Measurements from ENCODE around the gene ZMIZ1. TPM values are rescaled to one million over a fixed set of nuclear protein-coding genes. Genes with fewer than 3 reads are reported as not detected.

Gene ZMIZ1
- total RNA-seq, 1 donor = 23.3 TPM

DNA sequence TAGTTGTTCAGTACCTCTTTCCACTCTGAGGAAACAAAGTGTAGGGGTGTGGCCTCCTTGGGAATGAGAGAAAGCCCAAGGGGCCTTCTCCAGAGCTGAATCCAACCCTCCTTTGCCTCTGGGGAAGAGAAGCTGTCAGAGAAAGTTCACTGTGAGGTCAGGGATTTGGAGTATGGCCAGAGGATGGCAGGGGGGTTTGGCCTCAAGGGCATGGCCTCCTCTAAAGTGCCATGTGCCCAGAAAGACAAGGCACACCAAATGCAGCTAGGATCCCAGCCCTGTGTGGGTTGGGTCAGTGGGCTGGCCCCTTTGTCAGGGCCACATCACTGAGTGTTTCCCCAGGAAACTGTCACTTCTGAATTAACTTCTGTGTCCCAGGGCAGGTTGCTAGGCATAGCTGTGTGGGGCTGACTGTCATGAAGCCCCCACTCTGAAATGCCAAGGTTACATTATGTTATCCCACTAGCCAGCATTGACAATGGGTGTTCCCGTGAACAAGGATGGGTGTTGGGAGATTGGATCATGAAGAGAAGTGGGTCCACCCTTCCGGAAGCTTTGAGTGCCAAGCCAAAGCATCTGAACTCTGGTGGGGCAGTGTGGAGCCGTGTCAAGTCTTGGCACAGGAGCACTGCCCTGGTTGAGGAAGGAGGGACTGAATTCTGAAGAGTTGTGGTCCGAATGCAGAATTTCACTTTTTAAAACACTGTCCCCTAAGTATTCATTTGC is 123.3 kb downstream of the ZMIZ1 start:
- no peak overlapping the region for H3K4me3 ChIP-seq (ENCODE audit: low read depth, low read length)
- TF ChIP-seq CTCF (IDR thresholded peaks at IDR 0.05; ENCODE audit: insufficient read depth, low read depth, low read length) = no peak
- no peak for DNase-seq (ENCODE audit: low read depth)

DNA sequence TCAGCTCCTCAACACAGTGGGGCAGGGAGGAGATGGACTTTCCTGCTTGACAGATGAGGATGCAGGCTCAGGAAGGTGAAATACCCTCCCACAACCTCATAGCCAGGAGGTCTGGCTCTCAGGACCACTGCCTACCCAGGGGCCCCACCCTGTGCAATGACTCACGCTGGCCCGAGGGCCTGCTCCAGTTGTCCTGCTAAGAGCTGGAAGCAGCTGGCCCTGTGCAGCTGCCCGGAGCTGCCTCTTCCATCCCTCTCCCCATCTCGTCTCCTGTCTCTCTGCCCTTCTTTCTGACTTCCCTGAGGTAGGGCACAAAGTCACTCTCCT is 123.9 kb downstream of the ZMIZ1 start:
- peak; percentile 64 for DNase-seq (ENCODE audit: low read depth)
- H3K4me3 ChIP-seq (ENCODE audit: low read depth, low read length) = no peak overlapping the region
- TF ChIP-seq CTCF (IDR thresholded peaks at IDR 0.05; ENCODE audit: insufficient read depth, low read depth, low read length) = no peak

- no peak for TF ChIP-seq CTCF (IDR thresholded peaks at IDR 0.05; ENCODE audit: insufficient read depth, low read depth, low read length)
- no peak overlapping the region for H3K4me3 ChIP-seq (ENCODE audit: low read depth, low read length)
- DNase-seq (ENCODE audit: low read depth) = no peak
These were observed 125.1 kb downstream of the ZMIZ1 start for GRCh38 chr10:79193694-79194382.

GRCh38 chr10:79195091-79195923 is 126.5 kb downstream of the ZMIZ1 start:
- peak; percentile 86 for TF ChIP-seq CTCF (IDR thresholded peaks at IDR 0.05; ENCODE audit: insufficient read depth, low read depth, low read length)
- H3K4me3 ChIP-seq (ENCODE audit: low read depth, low read length) = no peak overlapping the region
- peak; percentile 91 for DNase-seq (ENCODE audit: low read depth)

DNA sequence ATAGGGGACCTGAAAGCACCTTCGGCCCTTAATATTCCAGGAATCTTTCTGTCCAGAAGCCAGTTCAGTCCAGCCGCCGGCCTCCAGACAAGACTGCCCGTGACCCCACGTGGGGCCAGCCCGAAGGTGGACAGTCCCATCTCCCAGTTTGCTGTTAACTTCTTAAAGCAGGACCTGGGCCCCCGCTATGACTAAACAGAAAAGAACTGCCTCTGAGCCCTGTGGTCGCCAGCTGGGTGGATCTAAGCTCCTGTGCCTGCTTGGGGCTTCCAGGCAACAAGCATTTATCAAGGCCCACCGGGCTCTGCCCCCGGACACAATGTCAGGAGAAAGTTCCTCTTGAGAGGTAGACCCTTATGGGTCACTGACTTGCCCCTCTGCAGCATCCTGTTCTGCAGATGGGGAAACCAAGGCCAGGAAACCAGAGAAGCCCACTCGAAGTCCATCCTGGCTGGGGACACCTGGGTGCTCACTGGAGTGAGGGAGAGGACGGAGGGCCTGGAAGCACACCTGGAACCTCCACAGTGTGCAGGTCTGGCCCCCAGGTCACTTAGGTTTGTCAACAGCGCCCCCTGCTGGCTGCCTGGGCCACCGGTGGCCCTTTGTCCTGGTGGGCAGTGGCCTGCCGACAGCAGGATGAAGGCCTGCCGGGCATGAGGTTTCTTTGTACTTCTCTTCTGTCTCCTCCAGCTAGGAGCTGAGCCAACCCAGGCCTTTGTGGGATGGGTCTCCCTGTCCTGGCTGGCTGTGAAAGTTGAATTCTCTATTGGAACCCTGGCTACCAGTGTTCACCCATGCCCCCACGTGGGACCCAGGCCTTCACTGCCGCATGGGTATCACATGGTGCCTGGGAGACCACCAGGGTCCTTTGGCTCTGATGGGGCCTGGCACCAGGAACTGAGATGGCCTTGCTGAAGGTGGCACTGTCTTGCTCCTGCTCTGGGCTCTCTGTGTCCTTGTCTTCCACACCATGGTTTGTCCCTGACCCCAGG is 128.0 kb downstream of the ZMIZ1 start:
- DNase-seq (ENCODE audit: low read depth) = peak; percentile 62
- TF ChIP-seq CTCF (IDR thresholded peaks at IDR 0.05; ENCODE audit: insufficient read depth, low read depth, low read length) = peak; percentile 87
- no peak overlapping the region for H3K4me3 ChIP-seq (ENCODE audit: low read depth, low read length)

GRCh38 chr10:79197558-79197957 is 128.8 kb downstream of the ZMIZ1 start:
- no peak for TF ChIP-seq CTCF (IDR thresholded peaks at IDR 0.05; ENCODE audit: insufficient read depth, low read depth, low read length)
- no peak for DNase-seq (ENCODE audit: low read depth)
- H3K4me3 ChIP-seq (ENCODE audit: low read depth, low read length) = no peak overlapping the region
